Measurements from ENCODE around the gene MYH11.
A peak's percentile ranks its signal among the peaks of the same experiment; 100 is the strongest.
"Not testable (repeated sequence)": the region's sequence is repeated elsewhere in the genome, so short reads cannot be mapped to it uniquely, and the experiment has no call there.

MYH11 gene

GRCh38 chr16:15726715-15727114, 130.1 kb downstream of the MYH11 start:
- FAIRE-seq (no peak), DNase-seq (ENCODE audit: insufficient read length, low spot score) (no peak)

GRCh38 chr16:15725641-15726240, 131.1 kb downstream of the MYH11 start:
- FAIRE-seq (no peak), DNase-seq (ENCODE audit: insufficient read length, low spot score) (no peak)

- DNase-seq (ENCODE audit: insufficient read length, low spot score): no peak
- FAIRE-seq: no peak
Observed at GRCh38 chr16:15723808-15724207, 133.0 kb downstream of the MYH11 start.

- DNase-seq (ENCODE audit: insufficient read length, low spot score) (no peak), FAIRE-seq (no peak)
Observed at GRCh38 chr16:15721018-15721417, 135.8 kb downstream of the MYH11 start.

GRCh38 chr16:15716694-15717447, 140.0 kb downstream of the MYH11 start:
- DNase-seq (ENCODE audit: insufficient read length, low spot score): no peak
- no peak for FAIRE-seq

- DNase-seq (ENCODE audit: insufficient read length, low spot score): no peak
- no peak for FAIRE-seq
Observed at GRCh38 chr16:15715221-15715620, 141.6 kb downstream of the MYH11 start.

GRCh38 chr16:15714393-15715172, 142.2 kb downstream of the MYH11 start:
- no peak for FAIRE-seq
- DNase-seq (ENCODE audit: insufficient read length, low spot score): no peak

GRCh38 chr16:15708997-15709396, 147.8 kb downstream of the MYH11 start:
- no peak for DNase-seq (ENCODE audit: insufficient read length, low spot score)
- no peak for FAIRE-seq

- FAIRE-seq (no peak), DNase-seq (ENCODE audit: insufficient read length, low spot score) (peak; percentile 44)
Observed at GRCh38 chr16:15708096-15708495, 148.7 kb downstream of the MYH11 start.

GRCh38 chr16:15707332-15707731, 149.5 kb downstream of the MYH11 start:
- DNase-seq (ENCODE audit: insufficient read length, low spot score): no peak
- no peak for FAIRE-seq

- DNase-seq (ENCODE audit: insufficient read length, low spot score): no peak
- FAIRE-seq: no peak
Observed at GRCh38 chr16:15705064-15705565, 151.7 kb downstream of the MYH11 start.

GRCh38 chr16:15704545-15704987, 152.3 kb downstream of the MYH11 start:
- DNase-seq (ENCODE audit: insufficient read length, low spot score) (peak; percentile 79), FAIRE-seq (no peak)

- FAIRE-seq: no peak
- DNase-seq (ENCODE audit: insufficient read length, low spot score): no peak
Observed at GRCh38 chr16:15703029-15703736, 153.6 kb downstream of the MYH11 start.

GRCh38 chr16:15701975-15702970, 154.6 kb downstream of the MYH11 start:
- FAIRE-seq: no peak
- DNase-seq (ENCODE audit: insufficient read length, low spot score): no peak

- no peak for DNase-seq (ENCODE audit: insufficient read length, low spot score)
- FAIRE-seq: no peak
Observed at GRCh38 chr16:15701367-15701766, 155.5 kb downstream of the MYH11 start.

- DNase-seq (ENCODE audit: insufficient read length, low spot score): no peak
- no peak for FAIRE-seq
Observed at GRCh38 chr16:15699819-15700218, 157.0 kb downstream of the MYH11 start.

- FAIRE-seq (no peak), DNase-seq (ENCODE audit: insufficient read length, low spot score) (no peak)
Observed at GRCh38 chr16:15694499-15694898, 162.3 kb downstream of the MYH11 start.

GRCh38 chr16:15692508-15692907, 164.3 kb downstream of the MYH11 start:
- FAIRE-seq; DNase-seq (ENCODE audit: insufficient read length, low spot score): not testable (repeated sequence)

- FAIRE-seq (no peak), DNase-seq (ENCODE audit: insufficient read length, low spot score) (no peak)
Observed at GRCh38 chr16:15691046-15691445, 165.8 kb downstream of the MYH11 start.

GRCh38 chr16:15690296-15690695, 166.5 kb downstream of the MYH11 start:
- FAIRE-seq (no peak), DNase-seq (ENCODE audit: insufficient read length, low spot score) (no peak)

All from HTR-8/SVneo (cell line).